Chondrocyte (in vitro differentiated cells): ENCODE measurements around the gene FAM210B. TPM values are rescaled to one million over a fixed set of nuclear protein-coding genes. Genes with fewer than 3 reads are reported as not detected.

Source experiments
- DNase-seq: peaks from one replicate; pipeline ENCODE4 v3.0.0; 2021; ENCODE audit warnings: mixed read lengths, low spot score
- H3K27ac Mint-ChIP-seq: one replicate; pipeline ENCODE4 v1.8.0; 2021; ENCODE audit warnings: mild to moderate bottlenecking, moderate library complexity, mixed read lengths; ENCODE audit not compliant: unreplicated experiment
- H3K27me3 Mint-ChIP-seq: 2 replicates; pipeline ENCODE4 v1.8.0; 2021; ENCODE audit warnings: low read depth, mixed read lengths
- H3K36me3 Mint-ChIP-seq: 2 replicates; pipeline ENCODE4 v1.8.0; 2021; ENCODE audit warnings: low read depth, mixed read lengths
- H3K4me1 Mint-ChIP-seq: 2 replicates; pipeline ENCODE4 v1.8.0; 2021; ENCODE audit warnings: low read depth, mild to moderate bottlenecking, mixed read lengths
- H3K4me3 Mint-ChIP-seq: one replicate; pipeline ENCODE4 v1.8.0; 2021; ENCODE audit warnings: mild to moderate bottlenecking, moderate library complexity, mixed read lengths; ENCODE audit not compliant: unreplicated experiment
- H3K9me3 Mint-ChIP-seq: 2 replicates; pipeline ENCODE4 v1.8.0; 2021; ENCODE audit warnings: low read depth, mixed read lengths
- total RNA-seq: library from RNA; stranded (reverse); gene quantifications from 3 replicates; pipeline ENCODE4 v1.2.1, GENCODE V29; 2021
- TF ChIP-seq, protein P1 (sequence below): fragments of 200-600 bp; sonication (generic); IDR thresholded peaks from 2 replicates; pipeline ENCODE4 v1.5.0; 2021; ENCODE audit warnings: antibody characterized with exemption, mild to moderate bottlenecking, moderate library complexity

The FAM210B gene
- total RNA-seq, 1 donor from 2014 or later: 32.6 TPM

DNA sequence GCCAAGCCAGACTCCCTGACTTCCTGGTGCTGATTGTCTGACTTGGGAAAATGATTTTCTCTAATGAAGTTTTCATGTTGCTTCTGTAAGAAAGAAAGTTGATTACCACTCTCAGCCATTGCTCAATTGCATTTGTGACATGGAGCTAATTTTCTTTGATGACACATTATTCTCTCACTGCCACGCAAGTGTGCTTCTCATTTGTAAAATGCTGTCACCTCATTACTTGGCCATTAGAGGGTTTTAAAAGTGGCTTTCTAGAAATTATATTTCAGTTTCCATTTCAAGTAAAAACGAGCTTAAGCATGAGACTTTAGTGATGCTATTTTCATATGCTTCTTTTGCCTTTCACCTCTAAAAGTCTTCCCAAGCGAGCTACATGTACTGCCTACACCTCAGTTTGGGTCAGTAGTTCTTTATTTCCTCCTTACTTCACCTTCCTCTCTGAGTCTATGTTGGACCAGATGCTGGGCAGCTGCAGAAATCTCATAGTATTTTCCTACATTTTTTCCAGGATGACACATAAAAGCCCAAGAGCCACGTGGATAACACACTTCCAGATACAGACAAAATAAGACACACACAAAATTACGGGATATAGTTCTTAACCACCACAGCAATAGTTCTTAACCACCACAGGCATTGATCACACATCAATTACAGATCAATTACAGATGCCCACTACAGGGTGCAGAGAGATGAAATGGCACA, 6.3 kb upstream of the FAM210B start:
- no peaks in the 10 kb centered on the region for H3K4me1 Mint-ChIP-seq
- no peak for DNase-seq
- TF ChIP-seq, protein P1, sequence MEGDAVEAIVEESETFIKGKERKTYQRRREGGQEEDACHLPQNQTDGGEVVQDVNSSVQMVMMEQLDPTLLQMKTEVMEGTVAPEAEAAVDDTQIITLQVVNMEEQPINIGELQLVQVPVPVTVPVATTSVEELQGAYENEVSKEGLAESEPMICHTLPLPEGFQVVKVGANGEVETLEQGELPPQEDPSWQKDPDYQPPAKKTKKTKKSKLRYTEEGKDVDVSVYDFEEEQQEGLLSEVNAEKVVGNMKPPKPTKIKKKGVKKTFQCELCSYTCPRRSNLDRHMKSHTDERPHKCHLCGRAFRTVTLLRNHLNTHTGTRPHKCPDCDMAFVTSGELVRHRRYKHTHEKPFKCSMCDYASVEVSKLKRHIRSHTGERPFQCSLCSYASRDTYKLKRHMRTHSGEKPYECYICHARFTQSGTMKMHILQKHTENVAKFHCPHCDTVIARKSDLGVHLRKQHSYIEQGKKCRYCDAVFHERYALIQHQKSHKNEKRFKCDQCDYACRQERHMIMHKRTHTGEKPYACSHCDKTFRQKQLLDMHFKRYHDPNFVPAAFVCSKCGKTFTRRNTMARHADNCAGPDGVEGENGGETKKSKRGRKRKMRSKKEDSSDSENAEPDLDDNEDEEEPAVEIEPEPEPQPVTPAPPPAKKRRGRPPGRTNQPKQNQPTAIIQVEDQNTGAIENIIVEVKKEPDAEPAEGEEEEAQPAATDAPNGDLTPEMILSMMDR: no peak
- no peak overlapping the region for H3K27ac Mint-ChIP-seq
- no peak overlapping the region for H3K4me3 Mint-ChIP-seq
- H3K9me3 Mint-ChIP-seq: no peaks in the 10 kb centered on the region
- peaks cover 35% of the 10 kb centered on the region for H3K27me3 Mint-ChIP-seq
- H3K36me3 Mint-ChIP-seq: no peaks in the 10 kb centered on the region

DNA sequence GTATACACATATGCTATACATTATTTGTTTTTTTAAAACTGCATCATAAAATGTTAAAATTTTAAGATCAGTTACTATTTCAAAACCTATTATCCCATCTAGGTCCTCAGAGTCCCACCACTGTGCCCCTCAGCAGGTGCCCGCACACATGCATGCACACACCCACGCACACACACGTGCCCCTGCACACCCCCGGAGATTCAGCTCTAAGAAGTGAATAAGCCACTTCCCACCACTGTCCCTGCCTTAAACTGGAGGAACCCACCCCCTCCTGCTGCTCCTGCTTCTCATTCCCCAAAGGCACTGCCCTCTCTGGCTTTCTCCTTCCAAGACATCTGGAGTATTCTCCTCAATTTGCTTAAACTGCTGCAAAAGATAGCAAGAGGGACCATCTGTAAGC, 5.4 kb upstream of the FAM210B start:
- Mint-ChIP-seq H3K9me3 (no peaks in the 10 kb centered on the region), H3K27me3 (peaks cover 26% of the 10 kb centered on the region), H3K36me3 (no peaks in the 10 kb centered on the region), H3K4me1 (no peaks in the 10 kb centered on the region), H3K4me3 (no peak overlapping the region), H3K27ac (no peak overlapping the region)
- TF ChIP-seq, protein P1: no peak
- no peak for DNase-seq

DNA sequence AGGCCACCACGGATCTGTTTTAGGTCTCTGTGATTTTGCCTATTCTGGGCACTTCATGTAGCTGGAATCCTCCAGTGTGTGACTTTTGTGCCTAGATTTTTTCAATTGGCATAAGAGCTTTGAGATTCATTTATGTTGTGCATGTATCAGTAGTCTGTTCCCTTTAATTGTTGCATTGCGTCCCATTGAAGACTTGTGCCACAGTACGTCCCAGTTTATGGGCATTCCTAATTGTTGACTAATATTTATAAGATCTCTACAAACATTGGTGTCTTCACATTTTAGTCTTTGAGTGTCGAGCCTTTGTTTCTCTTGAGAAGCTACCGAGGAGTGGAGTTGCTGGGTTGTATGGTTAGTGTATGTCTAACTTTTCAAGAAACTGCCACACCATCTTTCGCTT, 704 bp upstream of the FAM210B start:
- Mint-ChIP-seq H3K27me3 (peaks cover 9% of the 10 kb centered on the region), H3K9me3 (no peaks in the 10 kb centered on the region), H3K4me1 (peaks cover 20% of the 10 kb centered on the region), H3K36me3 (no peaks in the 10 kb centered on the region), H3K4me3 (peak overlapping the region; percentile 67), H3K27ac (no peak overlapping the region)
- TF ChIP-seq, protein P1: no peak
- DNase-seq: no peak

DNA sequence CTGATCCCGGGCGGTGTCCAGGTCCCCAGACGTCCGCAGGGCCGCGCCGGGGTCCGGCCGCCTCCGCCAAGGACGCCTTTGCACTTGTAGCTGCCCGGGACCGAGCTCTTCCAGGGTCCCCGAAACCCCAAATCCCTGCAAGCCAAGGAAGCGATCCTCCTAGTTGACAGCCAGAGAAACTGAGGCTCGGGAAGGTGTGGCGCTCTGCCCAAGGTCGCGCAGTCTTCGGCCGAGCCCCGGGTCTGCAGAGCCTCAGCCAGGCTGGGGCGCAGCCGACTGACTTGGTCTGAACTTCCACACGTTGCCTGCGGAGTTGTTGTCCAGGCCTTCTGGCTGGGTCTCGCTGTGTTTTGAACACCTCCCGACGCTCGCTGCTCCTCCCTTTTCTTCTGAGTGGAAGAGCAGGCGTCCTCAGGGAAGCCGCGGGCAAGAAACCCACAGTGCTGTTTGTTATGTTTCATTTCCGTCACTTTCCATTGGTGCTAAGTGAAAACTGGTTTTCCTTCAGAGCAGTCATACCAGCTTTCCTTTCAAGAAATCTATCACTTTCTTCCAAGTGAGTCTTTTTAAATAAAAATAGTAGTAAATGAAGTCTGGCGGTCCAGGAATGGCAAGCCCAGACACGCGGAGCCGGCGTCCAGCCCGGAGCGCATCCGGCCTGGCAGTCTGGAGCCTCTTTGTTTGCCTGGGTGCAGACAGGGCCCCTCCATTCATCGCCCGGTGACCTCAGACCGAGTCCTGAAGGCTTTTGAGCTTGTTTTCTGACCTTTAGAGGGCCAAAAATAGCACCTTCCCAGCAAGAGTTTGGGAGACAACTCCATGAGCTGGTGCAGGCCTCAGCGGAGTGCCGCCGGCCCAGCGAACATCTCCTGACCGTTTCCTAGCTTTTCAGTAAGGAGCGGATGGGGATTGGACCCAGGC, 698 bp downstream of the FAM210B start:
- DNase-seq: no peak

More for the DNA sequence above, 698 bp downstream of the FAM210B start:
- Mint-ChIP-seq H3K9me3 (no peaks in the 10 kb centered on the region), H3K36me3 (peaks cover 2% of the 10 kb centered on the region), H3K27me3 (no peaks in the 10 kb centered on the region), H3K4me1 (peaks cover 20% of the 10 kb centered on the region), H3K27ac (peak overlapping the region; percentile 84), H3K4me3 (peak overlapping the region; percentile 90)
- TF ChIP-seq, protein P1: no peak
